K562 (cell line): Measurements from ENCODE around the gene SMG9. TPM values are rescaled to one million over a fixed set of nuclear protein-coding genes. Genes with fewer than 3 reads are reported as not detected.

Experiments
- ASH1L ChIP-seq: fragments of 450-650 bp; IDR thresholded peaks from 2 replicates; pipeline ENCODE4 v1.6.1; 2018; ENCODE audit warnings: borderline replicate concordance, mild to moderate bottlenecking, low read depth; ENCODE audit not compliant: partially characterized antibody
- CC2D1A ChIP-seq: fragments of 450-650 bp; IDR thresholded peaks from 2 replicates; pipeline ENCODE4 v1.6.1; 2017; ENCODE audit warnings: mild to moderate bottlenecking
- E2F8 ChIP-seq: fragments of 450-650 bp; IDR thresholded peaks from 2 replicates; pipeline ENCODE4 v1.7.1; 2018; ENCODE audit warnings: mild to moderate bottlenecking, low read depth; ENCODE audit not compliant: partially characterized antibody
- ETV6 ChIP-seq, 3 experiments: fragments of 150-350 bp in 1 of 3; sonication (generic) in 1 of 3; formaldehyde crosslinking in 1 of 3; IDR thresholded peaks; 2 replicates each; pipeline versions ENCODE4 v1.6.1 to v1.8.0; 2014 to 2022; ENCODE audit warnings: borderline replicate concordance in 2 of 3, low read depth in 2 of 3, antibody characterized with exemption in 1 of 3, low read length in 1 of 3, mild to moderate bottlenecking in 1 of 3, missing genetic modification reagents in 1 of 3
- SMARCC2 ChIP-seq: fragments of 450-650 bp; IDR thresholded peaks from 2 replicates; pipeline ENCODE4 v1.6.1; 2017; ENCODE audit warnings: antibody characterized with exemption, moderate library complexity, mild to moderate bottlenecking, low read depth
- TARDBP ChIP-seq: fragments of 450-650 bp; IDR thresholded peaks from 2 replicates; pipeline ENCODE4 v1.6.1; 2016
- ZMIZ1 ChIP-seq, 2 experiments: fragments of 150-350 bp in 1 of 2; IDR thresholded peaks; 2 replicates each; pipeline ENCODE4 v1.6.1; 2012 to 2016; ENCODE audit warnings: low read depth in 2 of 2, low read length in 2 of 2, mild to moderate bottlenecking in 1 of 2, moderate library complexity in 1 of 2
- polyA plus RNA-seq, 8 experiments: library from polyadenylated mRNA; depleted of rRNA in 4 of 8; stranded (reverse) in 5 of 8; unstranded in 3 of 8; fragments of >200 nt; fragmentation: Nextera tagmentation in 2 of 8; fragmentation: Illumina TruSeq in 1 of 8; extraction: Ambion mirVana in 2 of 8; extraction: Trizol in 1 of 8; gene quantifications; 2 replicates each; pipeline versions ENCODE4 v1.2.1 to v1.2.3, GENCODE V29; 2011 to 2014; ENCODE audit warnings: inconsistent platforms in 1 of 8, missing spikeins in 1 of 8
- total RNA-seq, 7 experiments: library from RNA; depleted of rRNA in 6 of 7; stranded (reverse); fragments of >200 nt in 6 of 7; fragmentation: Illumina TruSeq in 2 of 7; extraction: Trizol in 2 of 7; gene quantifications; 2 replicates each; pipeline versions ENCODE4 v1.2.1 to v1.2.3, GENCODE V29; 2011 to 2021; ENCODE audit warnings: low replicate concordance in 1 of 7
- TF ChIP-seq, protein P1 (sequence below), 2 experiments: fragments of 450-650 bp in 1 of 2; sonication (generic) in 1 of 2; formaldehyde crosslinking in 1 of 2; IDR thresholded peaks; 2 replicates each; pipeline versions ENCODE4 v1.7.1 to v1.9.0; 2016 to 2022; ENCODE audit warnings: inconsistent platforms in 1 of 2, mild to moderate bottlenecking in 1 of 2, missing genetic modification reagents in 1 of 2
- TF ChIP-seq, protein P2 (sequence below): fragments of 450-650 bp; IDR thresholded peaks from one replicate; pipeline ENCODE4 v1.6.1; 2018; ENCODE audit warnings: mild to moderate bottlenecking, moderate library complexity; ENCODE audit not compliant: partially characterized antibody

SMG9 gene
- total and polyA plus RNA-seq, 9 of the 15 experiments (the other 6 are each of a cell fraction or from before 2014, with no cell fraction given): 1.7 to 79.7 (median 40.2) TPM

DNA sequence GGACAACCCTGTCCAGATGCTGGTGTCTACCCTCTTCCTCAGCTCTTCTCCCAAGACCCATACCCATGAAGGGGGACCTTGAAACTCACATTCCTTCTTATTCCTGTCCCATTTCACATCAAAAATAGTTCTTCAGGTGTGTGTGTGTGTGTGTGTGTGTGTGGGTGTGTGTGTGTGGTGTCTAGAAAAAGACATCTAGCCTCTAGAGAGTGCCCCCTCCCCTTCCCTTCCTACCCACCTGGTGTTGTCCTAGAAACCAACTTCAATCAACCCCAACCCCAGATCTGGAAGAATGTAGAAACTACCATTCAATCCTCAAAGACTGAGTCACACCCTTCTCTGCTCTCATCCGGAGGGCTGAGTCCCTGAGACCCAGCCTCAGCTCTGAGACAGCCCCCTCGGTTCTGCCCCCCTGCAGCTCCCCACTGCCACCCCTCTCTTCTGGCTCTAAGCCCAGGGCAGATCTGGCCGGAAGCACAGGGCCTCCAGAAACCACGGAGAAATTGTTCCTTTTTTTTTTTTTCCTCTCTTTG is 22.5 kb upstream of the SMG9 start (continued):
- TF ChIP-seq, protein P1, sequence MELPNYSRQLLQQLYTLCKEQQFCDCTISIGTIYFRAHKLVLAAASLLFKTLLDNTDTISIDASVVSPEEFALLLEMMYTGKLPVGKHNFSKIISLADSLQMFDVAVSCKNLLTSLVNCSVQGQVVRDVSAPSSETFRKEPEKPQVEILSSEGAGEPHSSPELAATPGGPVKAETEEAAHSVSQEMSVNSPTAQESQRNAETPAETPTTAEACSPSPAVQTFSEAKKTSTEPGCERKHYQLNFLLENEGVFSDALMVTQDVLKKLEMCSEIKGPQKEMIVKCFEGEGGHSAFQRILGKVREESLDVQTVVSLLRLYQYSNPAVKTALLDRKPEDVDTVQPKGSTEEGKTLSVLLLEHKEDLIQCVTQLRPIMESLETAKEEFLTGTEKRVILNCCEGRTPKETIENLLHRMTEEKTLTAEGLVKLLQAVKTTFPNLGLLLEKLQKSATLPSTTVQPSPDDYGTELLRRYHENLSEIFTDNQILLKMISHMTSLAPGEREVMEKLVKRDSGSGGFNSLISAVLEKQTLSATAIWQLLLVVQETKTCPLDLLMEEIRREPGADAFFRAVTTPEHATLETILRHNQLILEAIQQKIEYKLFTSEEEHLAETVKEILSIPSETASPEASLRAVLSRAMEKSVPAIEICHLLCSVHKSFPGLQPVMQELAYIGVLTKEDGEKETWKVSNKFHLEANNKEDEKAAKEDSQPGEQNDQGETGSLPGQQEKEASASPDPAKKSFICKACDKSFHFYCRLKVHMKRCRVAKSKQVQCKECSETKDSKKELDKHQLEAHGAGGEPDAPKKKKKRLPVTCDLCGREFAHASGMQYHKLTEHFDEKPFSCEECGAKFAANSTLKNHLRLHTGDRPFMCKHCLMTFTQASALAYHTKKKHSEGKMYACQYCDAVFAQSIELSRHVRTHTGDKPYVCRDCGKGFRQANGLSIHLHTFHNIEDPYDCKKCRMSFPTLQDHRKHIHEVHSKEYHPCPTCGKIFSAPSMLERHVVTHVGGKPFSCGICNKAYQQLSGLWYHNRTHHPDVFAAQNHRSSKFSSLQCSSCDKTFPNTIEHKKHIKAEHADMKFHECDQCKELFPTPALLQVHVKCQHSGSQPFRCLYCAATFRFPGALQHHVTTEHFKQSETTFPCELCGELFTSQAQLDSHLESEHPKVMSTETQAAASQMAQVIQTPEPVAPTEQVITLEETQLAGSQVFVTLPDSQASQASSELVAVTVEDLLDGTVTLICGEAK (IDR thresholded peaks at IDR 0.05): no peak
- TF ChIP-seq, protein P1 (CRISPR knock-in tag; IDR thresholded peaks at IDR 0.05): no peak
- TF ChIP-seq ZMIZ1 (IDR thresholded peaks at IDR 0.05; ENCODE audit: low read depth in 2 of 2, low read length in 2 of 2): no peak
- TF ChIP-seq TARDBP: no peak
- TF ChIP-seq, protein P2, sequence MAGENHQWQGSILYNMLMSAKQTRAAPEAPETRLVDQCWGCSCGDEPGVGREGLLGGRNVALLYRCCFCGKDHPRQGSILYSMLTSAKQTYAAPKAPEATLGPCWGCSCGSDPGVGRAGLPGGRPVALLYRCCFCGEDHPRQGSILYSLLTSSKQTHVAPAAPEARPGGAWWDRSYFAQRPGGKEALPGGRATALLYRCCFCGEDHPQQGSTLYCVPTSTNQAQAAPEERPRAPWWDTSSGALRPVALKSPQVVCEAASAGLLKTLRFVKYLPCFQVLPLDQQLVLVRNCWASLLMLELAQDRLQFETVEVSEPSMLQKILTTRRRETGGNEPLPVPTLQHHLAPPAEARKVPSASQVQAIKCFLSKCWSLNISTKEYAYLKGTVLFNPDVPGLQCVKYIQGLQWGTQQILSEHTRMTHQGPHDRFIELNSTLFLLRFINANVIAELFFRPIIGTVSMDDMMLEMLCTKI: no peak
- TF ChIP-seq CC2D1A: no peak
- TF ChIP-seq ETV6 (IDR thresholded peaks at IDR 0.05; ENCODE audit: borderline replicate concordance in 1 of 2, low read depth in 2 of 2, low read length in 1 of 2): no peak
- TF ChIP-seq ETV6 (CRISPR knock-in tag; IDR thresholded peaks at IDR 0.05; ENCODE audit: borderline replicate concordance): no peak
- no peak for TF ChIP-seq ASH1L
- TF ChIP-seq E2F8: peak; percentile 13
- no peak for TF ChIP-seq SMARCC2
